Hepatocyte (in vitro differentiated cells): ENCODE data around the gene NMRK1. TPM values are rescaled to one million over a fixed set of nuclear protein-coding genes. Genes with fewer than 3 reads are reported as not detected.

Source experiments
- DNase-seq: peaks from one replicate; pipeline ENCODE4 v3.0.0-alpha.2; 2016; ENCODE audit warnings: low spot score
- H2AFZ ChIP-seq: fragments of 200-600 bp; sonication (generic); 2 replicates; pipeline ENCODE4 v1.6.0; 2016; ENCODE audit warnings: antibody characterized with exemption, mild to moderate bottlenecking
- H3K27ac ChIP-seq: fragments of 200-600 bp; sonication (generic); 2 replicates; pipeline ENCODE4 v1.5.1; 2016; ENCODE audit warnings: mild to moderate bottlenecking
- H3K27me3 ChIP-seq: fragments of 200-600 bp; sonication (generic); 2 replicates; pipeline ENCODE4 v1.6.1; 2016
- H3K36me3 ChIP-seq: fragments of 200-600 bp; sonication (generic); replicated peaks from 2 replicates; pipeline ENCODE4 v1.5.1; 2016; ENCODE audit warnings: low read depth; ENCODE audit not compliant: insufficient read depth
- H3K4me1 ChIP-seq: fragments of 200-600 bp; sonication (generic); 2 replicates; pipeline ENCODE4 v1.5.1; 2016; ENCODE audit warnings: mild to moderate bottlenecking, moderate library complexity; ENCODE audit not compliant: insufficient read depth
- H3K4me2 ChIP-seq: fragments of 200-600 bp; sonication (generic); 2 replicates; pipeline ENCODE4 v1.6.0; 2016
- H3K4me3 ChIP-seq: fragments of 200-600 bp; sonication (generic); 2 replicates; pipeline ENCODE4 v1.5.1; 2016; ENCODE audit warnings: mild to moderate bottlenecking
- H3K79me2 ChIP-seq: fragments of 200-600 bp; sonication (generic); 2 replicates; pipeline ENCODE4 v1.6.0; 2017; ENCODE audit warnings: mild to moderate bottlenecking
- H3K9me2 ChIP-seq: fragments of 200-600 bp; sonication (generic); replicated peaks from 2 replicates; pipeline ENCODE4 v1.6.0; 2017; ENCODE audit warnings: mild to moderate bottlenecking; ENCODE audit not compliant: insufficient read depth
- H3K9me3 ChIP-seq: fragments of 200-600 bp; sonication (generic); 2 replicates; pipeline ENCODE4 v1.5.1; 2016; ENCODE audit warnings: low read depth, mild to moderate bottlenecking
- H4K20me1 ChIP-seq: fragments of 200-600 bp; sonication (generic); 2 replicates; pipeline ENCODE4 v1.6.0; 2016; ENCODE audit warnings: mild to moderate bottlenecking; ENCODE audit not compliant: insufficient read depth, poor library complexity, severe bottlenecking
- EZH2 ChIP-seq: fragments of 200-600 bp; sonication (generic); IDR thresholded peaks from 2 replicates; pipeline ENCODE4 v1.6.1; 2016; ENCODE audit warnings: antibody characterized with exemption, mild to moderate bottlenecking, borderline replicate concordance
- EZH2phosphoT487 ChIP-seq: fragments of 200-600 bp; sonication (generic); IDR thresholded peaks from one replicate; pipeline ENCODE4 v1.6.1; 2018; ENCODE audit warnings: antibody characterized with exemption, mild to moderate bottlenecking, low read depth, moderate library complexity; ENCODE audit not compliant: unreplicated experiment, severe bottlenecking
- WGBS: methylation state at CpG from one replicate; pipeline ENCODE4 v1.1.6; 2016; ENCODE audit warnings: low lambda C conversion rate; ENCODE audit errors: missing lambda C conversion rate; 5-methylcytosine and 5-hydroxymethylcytosine counted together
- polyA plus RNA-seq: library from polyadenylated mRNA; unstranded; fragments of >200 nt; fragmentation: Nextera tagmentation; extraction: Ambion mirVana; gene quantifications from 2 replicates; pipeline ENCODE4 v1.2.1, GENCODE V29; 2016
- total RNA-seq: library from RNA; depleted of rRNA; stranded (reverse); fragments of >200 nt; gene quantifications from 2 replicates; pipeline ENCODE4 v1.2.3, GENCODE V29; 2014
- TF ChIP-seq, protein P1 (sequence below): fragments of 200-600 bp; sonication (generic); IDR thresholded peaks from 2 replicates; pipeline ENCODE4 v1.5.1; 2016; ENCODE audit warnings: antibody characterized with exemption, mild to moderate bottlenecking; ENCODE audit not compliant: poor library complexity

Gene NMRK1
- total and polyA plus RNA-seq, 2 experiments from 2014 or later = 13.6 to 16.1 TPM

- no peak overlapping the region for H2AFZ ChIP-seq
- WGBS = 96% methylated on average over 2 of the region's 2 CpGs
- no peaks in the 10 kb centered on the region for H3K36me3 ChIP-seq
- no peak overlapping the region for H3K4me3 ChIP-seq
- peaks cover 2% of the 10 kb centered on the region for H3K79me2 ChIP-seq
- TF ChIP-seq, protein P1, sequence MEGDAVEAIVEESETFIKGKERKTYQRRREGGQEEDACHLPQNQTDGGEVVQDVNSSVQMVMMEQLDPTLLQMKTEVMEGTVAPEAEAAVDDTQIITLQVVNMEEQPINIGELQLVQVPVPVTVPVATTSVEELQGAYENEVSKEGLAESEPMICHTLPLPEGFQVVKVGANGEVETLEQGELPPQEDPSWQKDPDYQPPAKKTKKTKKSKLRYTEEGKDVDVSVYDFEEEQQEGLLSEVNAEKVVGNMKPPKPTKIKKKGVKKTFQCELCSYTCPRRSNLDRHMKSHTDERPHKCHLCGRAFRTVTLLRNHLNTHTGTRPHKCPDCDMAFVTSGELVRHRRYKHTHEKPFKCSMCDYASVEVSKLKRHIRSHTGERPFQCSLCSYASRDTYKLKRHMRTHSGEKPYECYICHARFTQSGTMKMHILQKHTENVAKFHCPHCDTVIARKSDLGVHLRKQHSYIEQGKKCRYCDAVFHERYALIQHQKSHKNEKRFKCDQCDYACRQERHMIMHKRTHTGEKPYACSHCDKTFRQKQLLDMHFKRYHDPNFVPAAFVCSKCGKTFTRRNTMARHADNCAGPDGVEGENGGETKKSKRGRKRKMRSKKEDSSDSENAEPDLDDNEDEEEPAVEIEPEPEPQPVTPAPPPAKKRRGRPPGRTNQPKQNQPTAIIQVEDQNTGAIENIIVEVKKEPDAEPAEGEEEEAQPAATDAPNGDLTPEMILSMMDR = no peak
- TF ChIP-seq EZH2 (no peak), EZH2phosphoT487 (no peak)
- no peak overlapping the region for H3K4me2 ChIP-seq
- DNase-seq = no peak
- H3K4me1 ChIP-seq = no peaks in the 10 kb centered on the region
- H4K20me1 ChIP-seq = no peaks in the 10 kb centered on the region
- no peaks in the 10 kb centered on the region for H3K9me2 ChIP-seq
- H3K9me3 ChIP-seq = no peaks in the 10 kb centered on the region
- H3K27ac ChIP-seq = no peak overlapping the region
- no peaks in the 10 kb centered on the region for H3K27me3 ChIP-seq
Observed at GRCh38 chr9:75128535-75128934, 40.6 kb upstream of the NMRK1 start.

DNA sequence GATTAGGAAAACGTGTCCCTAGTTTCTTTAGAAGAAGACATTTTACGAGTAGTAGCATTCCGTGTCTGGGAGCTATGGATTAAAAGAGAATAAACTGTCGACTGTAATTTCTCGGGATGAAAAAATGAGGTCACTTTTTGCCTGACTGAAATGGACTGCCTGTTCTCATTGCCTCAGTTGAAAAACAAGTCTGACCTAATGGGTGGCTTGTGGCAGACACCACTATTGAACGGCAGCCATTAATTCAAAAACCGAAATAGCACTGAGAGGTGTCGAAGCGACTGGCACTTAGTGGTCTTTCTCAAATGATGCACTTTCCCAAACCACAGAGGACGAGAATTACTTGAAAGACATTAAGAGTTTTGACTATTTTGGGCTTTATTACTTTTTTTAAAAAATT is 35.7 kb upstream of the NMRK1 start:
- DNase-seq = no peak
- Histone ChIP-seq H3K36me3 (no peaks in the 10 kb centered on the region), H2AFZ (no peak overlapping the region), H3K9me2 (no peaks in the 10 kb centered on the region), H4K20me1 (no peaks in the 10 kb centered on the region), H3K9me3 (no peaks in the 10 kb centered on the region), H3K4me3 (no peak overlapping the region), H3K27me3 (no peaks in the 10 kb centered on the region), H3K79me2 (peaks cover 2% of the 10 kb centered on the region), H3K4me1 (no peaks in the 10 kb centered on the region), H3K4me2 (no peak overlapping the region), H3K27ac (no peak overlapping the region)
- no peak for TF ChIP-seq EZH2phosphoT487
- no peak for TF ChIP-seq EZH2
- TF ChIP-seq, protein P1 = no peak
- WGBS = 83% methylated on average over 10 of the region's 10 CpGs

DNA sequence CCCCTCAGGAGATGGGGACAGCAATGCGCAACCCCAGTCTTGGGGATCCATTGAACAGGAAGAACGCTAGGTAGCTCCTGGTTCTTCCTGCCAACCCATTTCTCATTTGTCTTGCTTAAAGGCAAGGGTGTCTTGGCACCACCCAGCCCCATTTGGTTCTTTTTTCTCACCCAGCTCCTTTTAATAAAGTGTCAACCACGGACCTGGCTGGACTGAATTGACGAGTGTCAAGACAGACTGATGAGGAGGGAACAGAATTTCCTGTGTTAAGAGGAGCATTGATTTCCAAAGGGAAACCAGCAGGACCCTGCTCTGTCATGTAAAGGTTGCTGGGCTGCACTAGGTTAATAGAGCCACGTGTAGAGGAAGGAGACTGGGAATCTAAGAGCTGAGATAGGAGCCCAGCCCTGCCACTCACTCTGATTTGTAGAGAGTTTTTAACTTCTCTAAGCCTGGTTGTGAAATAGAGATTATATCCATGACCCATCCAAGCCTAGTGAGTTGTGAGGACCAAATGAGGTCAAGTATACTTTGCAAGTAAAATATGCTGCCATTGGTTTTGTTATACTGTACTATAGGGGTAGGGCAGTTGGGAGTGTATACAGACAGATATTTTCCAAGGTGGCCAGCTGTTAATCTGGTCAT is 34.1 kb upstream of the NMRK1 start:
- H3K9me2 ChIP-seq = no peaks in the 10 kb centered on the region
- no peaks in the 10 kb centered on the region for H3K4me1 ChIP-seq
- no peak overlapping the region for H2AFZ ChIP-seq
- H3K9me3 ChIP-seq = no peaks in the 10 kb centered on the region
- TF ChIP-seq, protein P1 = no peak
- TF ChIP-seq EZH2 = no peak
- no peak for TF ChIP-seq EZH2phosphoT487
- no peaks in the 10 kb centered on the region for H4K20me1 ChIP-seq
- DNase-seq = no peak
- H3K79me2 ChIP-seq = peaks cover 7% of the 10 kb centered on the region
- no peak overlapping the region for H3K27ac ChIP-seq
- H3K36me3 ChIP-seq = no peaks in the 10 kb centered on the region
- H3K27me3 ChIP-seq = no peaks in the 10 kb centered on the region
- no peak overlapping the region for H3K4me3 ChIP-seq
- 85% methylated on average over 5 of the region's 5 CpGs for WGBS
- no peak overlapping the region for H3K4me2 ChIP-seq

- no peak overlapping the region for H3K27ac ChIP-seq
- H3K4me2 ChIP-seq = no peak overlapping the region
- H3K9me3 ChIP-seq = no peaks in the 10 kb centered on the region
- DNase-seq = no peak
- H3K36me3 ChIP-seq = no peaks in the 10 kb centered on the region
- H4K20me1 ChIP-seq = no peaks in the 10 kb centered on the region
- no peak overlapping the region for H3K4me3 ChIP-seq
- no peak overlapping the region for H2AFZ ChIP-seq
- H3K9me2 ChIP-seq = no peaks in the 10 kb centered on the region
- no peaks in the 10 kb centered on the region for H3K27me3 ChIP-seq
- H3K4me1 ChIP-seq = no peaks in the 10 kb centered on the region
- 95% methylated on average over 4 of the region's 4 CpGs for WGBS
- TF ChIP-seq, protein P1 = no peak
- TF ChIP-seq EZH2 (no peak), EZH2phosphoT487 (no peak)
- H3K79me2 ChIP-seq = peaks cover 19% of the 10 kb centered on the region
Observed at GRCh38 chr9:75120686-75121085, 32.7 kb upstream of the NMRK1 start.
